GM19467 (cell line): ENCODE results near the gene CD300H.
A peak's percentile ranks its signal among the peaks of the same experiment; 100 is the strongest.
"Not testable (repeated sequence)": the region's sequence is repeated elsewhere in the genome, so short reads cannot be mapped to it uniquely, and the experiment has no call there.

Source experiments
- ATAC-seq: cut with Tn5 transposase; IDR thresholded peaks from one replicate; pipeline ENCODE4 v1.9.1; 2021; ENCODE audit warnings: mild to moderate bottlenecking, moderate library complexity; ENCODE audit not compliant: unreplicated experiment

The CD300H gene

GRCh38 chr17:74528491-74529199, 38.7 kb downstream of the CD300H start:
- ATAC-seq: peak; percentile 79

- ATAC-seq: no peak
Observed at GRCh38 chr17:74527756-74528155, 39.6 kb downstream of the CD300H start.

GRCh38 chr17:74527081-74527480, 40.2 kb downstream of the CD300H start:
- ATAC-seq: no peak

DNA sequence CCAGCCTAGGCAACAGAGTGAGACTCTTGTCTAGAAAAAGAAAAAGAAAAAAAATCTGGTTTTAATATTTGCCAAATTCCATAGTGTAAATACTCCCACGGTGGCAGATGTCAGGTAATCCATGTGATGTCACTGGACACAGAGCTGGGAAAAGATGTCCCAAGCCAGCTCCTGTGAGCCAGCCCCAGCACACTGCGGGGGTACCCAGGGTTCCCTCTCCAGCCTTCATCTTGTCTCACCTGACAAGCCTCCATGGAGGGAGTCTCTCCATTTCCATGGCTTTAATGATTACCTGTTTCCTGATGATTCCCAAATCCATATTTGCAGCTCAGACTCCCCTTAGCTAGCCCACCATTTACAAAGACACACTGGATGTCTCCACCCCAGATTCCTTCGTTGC, 40.6 kb downstream of the CD300H start:
- ATAC-seq: no peak

DNA sequence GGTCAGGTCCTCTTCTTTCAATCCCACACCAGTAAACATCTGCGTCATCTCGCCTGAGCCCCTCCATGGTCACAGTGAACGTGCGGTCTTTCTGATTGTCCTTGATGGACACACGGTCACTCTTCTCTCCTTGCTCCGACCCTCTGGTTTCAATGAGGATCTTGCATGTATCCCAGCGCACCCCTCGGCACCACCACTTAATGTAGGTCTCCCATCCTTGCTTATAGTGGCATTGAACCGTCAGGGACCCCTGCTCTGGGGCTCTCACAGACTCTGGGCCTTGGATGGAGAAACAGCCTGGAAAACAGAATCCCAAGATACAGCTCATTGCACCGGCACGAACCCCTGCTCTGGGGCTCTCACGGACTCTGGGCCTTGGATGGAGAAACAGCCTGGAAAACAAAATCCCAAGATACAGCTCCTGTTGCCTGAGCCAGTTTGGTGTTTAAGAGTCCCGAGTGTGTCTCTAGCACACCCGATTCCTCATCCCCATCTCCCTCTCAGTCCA, 41.5 kb downstream of the CD300H start:
- no peak for ATAC-seq

GRCh38 chr17:74525465-74525725, 41.9 kb downstream of the CD300H start:
- ATAC-seq: no peak

- ATAC-seq: no peak
Observed at GRCh38 chr17:74524653-74525464, 42.5 kb downstream of the CD300H start.

- no peak for ATAC-seq
Observed at GRCh38 chr17:74523308-74523707, 44.0 kb downstream of the CD300H start.

GRCh38 chr17:74522381-74523105, 44.8 kb downstream of the CD300H start:
- no peak for ATAC-seq

GRCh38 chr17:74521701-74522201, 45.6 kb downstream of the CD300H start:
- ATAC-seq: no peak

DNA sequence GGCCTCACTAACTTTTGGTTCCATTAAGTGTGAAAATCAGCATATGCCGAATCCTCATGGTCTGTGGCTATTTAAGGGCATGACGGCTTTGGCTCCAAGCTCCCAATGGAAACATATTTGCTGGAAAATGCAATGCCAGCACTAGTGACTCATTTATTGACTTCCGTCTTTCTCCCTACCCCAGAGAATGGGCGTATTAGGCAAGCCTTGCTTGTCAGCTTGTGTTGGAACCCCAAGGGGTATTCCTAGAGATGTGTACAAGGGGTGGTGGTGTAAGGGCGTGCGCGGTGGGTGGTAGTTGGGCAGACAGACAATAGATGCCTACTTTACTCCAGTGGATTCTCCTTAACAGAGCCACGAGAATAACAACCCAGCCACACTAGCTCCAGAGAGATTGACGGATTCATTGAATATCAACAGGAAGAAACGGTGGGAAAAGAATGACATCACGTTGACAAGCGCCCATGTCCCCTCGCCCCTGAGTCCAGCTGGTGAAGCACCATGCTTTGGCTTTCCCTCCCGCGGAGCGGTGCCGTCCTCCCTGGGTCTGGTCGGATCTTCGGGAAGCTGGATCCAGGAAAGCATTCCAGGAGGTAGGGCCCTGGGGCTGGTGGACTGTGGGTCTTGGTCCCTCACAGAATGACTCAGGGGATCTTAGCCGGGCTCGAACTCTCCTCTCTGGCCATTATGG, 46.4 kb downstream of the CD300H start:
- ATAC-seq: no peak

- no peak for ATAC-seq
Observed at GRCh38 chr17:74520016-74520434, 47.3 kb downstream of the CD300H start.

DNA sequence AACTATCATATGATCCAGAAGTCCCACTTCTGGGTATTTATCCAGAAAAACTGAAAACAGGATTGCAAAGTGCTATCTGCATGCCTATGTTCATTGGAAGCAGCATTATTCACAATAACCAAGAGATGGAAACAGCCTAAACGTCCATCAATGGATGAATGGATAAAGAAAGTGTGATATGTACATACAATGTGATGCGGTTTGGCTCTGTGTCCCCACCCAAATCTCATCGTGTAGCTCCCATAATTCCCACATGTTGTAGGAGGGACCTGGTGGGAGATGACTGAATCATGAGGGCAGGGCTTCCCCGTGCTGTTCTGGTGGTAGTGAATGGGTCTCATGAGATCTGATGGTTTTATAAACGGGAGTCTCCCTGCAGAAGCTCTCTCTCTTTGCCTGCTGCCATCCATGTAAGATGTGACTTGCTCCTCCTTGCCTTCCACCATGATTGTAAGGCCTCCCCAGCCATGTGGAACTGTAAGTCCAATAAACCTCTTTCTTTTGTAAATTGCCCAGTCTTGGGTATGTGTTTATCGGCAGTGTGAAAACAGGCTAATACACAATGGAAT, 48.8 kb downstream of the CD300H start:
- ATAC-seq: not testable (repeated sequence)

- ATAC-seq: no peak
Observed at GRCh38 chr17:74516561-74517328, 50.6 kb downstream of the CD300H start.

DNA sequence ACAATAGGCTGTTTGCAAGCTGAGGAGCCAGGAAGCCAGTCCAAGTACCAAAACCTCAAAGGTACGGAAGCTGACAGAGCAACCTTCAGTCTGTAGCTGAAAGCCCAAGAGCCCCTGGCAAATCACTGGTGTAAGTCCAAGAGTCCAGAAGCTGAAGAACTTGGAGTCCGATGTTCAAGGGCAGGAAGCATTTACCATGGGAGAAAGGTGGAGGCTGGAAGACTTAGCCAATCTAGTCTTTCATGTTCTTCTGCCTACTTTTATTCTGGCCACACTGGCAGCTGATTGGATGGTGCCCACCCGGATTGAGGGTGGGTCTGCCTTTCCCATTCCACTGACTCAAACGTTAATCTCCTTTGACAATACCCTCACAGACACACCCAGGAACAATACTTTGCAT, 51.4 kb downstream of the CD300H start:
- ATAC-seq: no peak

DNA sequence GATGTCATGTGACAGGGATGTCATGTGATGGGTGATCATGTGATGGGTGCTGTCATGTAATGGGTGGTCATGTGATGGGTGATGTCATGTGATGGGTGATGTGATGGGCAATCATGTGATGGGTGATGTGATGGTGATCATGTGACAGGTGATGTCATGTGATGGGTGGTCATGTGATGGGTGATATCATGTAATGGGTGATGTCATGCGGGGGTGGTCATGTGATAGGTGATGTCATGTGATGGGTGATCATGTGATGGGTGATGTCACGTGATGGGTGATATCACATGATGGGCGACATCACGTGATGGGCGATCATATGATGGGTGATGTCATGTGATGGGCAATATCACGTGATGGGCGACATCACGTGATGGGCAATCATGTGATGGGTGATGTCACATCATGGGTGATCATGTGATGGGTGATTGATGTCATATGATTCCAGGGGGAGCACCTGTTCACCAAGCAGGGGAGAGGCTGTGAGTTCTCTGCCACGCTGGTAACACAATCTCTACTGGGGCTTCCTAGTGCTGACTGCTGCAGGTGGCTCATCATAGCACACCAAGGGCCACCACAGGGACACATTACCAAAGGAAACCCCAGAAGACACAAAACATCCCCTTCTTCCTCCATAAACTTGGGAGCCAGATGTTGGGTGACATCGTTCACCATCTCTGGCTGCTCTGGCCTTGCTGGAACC, 52.5 kb downstream of the CD300H start:
- ATAC-seq: no peak

GRCh38 chr17:74513987-74514631, 53.2 kb downstream of the CD300H start:
- no peak for ATAC-seq

DNA sequence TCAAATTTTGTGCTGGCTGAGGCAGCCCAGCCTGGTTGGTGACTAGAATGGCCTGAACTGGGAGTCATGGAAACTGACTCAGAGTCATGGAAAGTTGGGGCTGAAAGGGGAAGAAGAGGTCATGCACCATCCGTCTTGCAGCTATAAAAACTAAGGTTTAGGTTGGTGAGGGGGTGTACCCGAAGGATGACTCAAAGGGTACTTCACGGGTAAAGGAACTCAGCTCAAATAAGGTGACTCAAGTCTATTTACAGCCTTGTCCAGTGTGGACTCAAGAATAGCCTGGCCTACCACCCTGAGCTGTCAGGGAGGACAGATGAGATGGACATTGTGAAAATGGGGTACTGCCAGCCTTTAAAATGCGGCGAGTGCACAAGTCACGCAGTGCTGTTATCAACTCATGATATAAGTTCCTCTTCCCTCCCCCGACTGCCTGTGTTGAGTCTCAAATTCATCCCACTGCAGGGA, 54.7 kb downstream of the CD300H start:
- no peak for ATAC-seq

DNA sequence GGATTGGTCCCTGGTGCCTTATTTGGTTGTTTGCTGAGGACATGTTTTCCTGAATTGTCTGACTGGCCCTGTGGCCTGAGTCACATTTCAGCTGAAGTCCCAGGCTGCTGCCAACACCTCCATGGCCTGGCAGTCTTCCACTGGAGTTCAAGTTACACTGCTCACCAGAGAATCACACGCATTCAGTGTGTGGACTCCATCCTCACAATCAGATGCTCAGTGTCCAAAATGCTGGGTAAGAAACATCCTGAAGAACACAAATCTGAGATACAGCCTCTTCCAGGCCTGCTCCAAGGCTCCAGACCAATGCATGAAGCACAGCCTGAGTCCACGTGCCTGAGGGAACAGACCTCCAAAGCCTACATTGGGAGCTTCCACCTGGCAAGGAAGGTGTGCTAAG, 55.3 kb downstream of the CD300H start:
- ATAC-seq: no peak
